ENCODE data around the gene CARD18. TPM values are rescaled to one million over a fixed set of nuclear protein-coding genes. Genes with fewer than 3 reads are reported as not detected.
A peak's percentile ranks its signal among the peaks of the same experiment; 100 is the strongest.

The CARD18 gene
- polyA plus RNA-seq, 6 donors from 2014 or later = not detected

GRCh38 chr11:105155679-105156078 is 16.1 kb upstream of the CARD18 start:
- no peak for DNase-seq
- H3K27me3 Mint-ChIP-seq = peaks cover 0 to 6% (median 0%) of the 10 kb centered on the region in 3 donors
- no peaks in the 10 kb centered on the region for H3K36me3 Mint-ChIP-seq
- no peak overlapping the region for H3K27ac Mint-ChIP-seq
- no peak for ATAC-seq (ENCODE audit: low read depth in 2 of 2)
- peaks cover 0 to 2% (median 0%) of the 10 kb centered on the region in 7 donors for H3K9me3 Mint-ChIP-seq
- no peak overlapping the region for H3K4me3 Mint-ChIP-seq
- no peaks in the 10 kb centered on the region for H3K4me1 Mint-ChIP-seq

GRCh38 chr11:105153392-105153791 is 13.8 kb upstream of the CARD18 start:
- no peak for ATAC-seq (ENCODE audit: low read depth in 2 of 2)
- Mint-ChIP-seq H3K4me1 (no peaks in the 10 kb centered on the region), H3K36me3 (no peaks in the 10 kb centered on the region), H3K27me3 (peaks cover 0 to 6% (median 3%) of the 10 kb centered on the region in 3 donors), H3K9me3 (peaks cover 0 to 2% (median 0%) of the 10 kb centered on the region in 7 donors), H3K4me3 (no peak overlapping the region), H3K27ac (no peak overlapping the region)
- no peak for DNase-seq

- no peak for DNase-seq
- peak overlapping the region in 1 of 6 donors; percentile 71 for H3K27ac Mint-ChIP-seq
- H3K4me1 Mint-ChIP-seq = no peaks in the 10 kb centered on the region
- no peak for ATAC-seq (ENCODE audit: low read depth in 2 of 2)
- peaks cover 0 to 6% (median 3%) of the 10 kb centered on the region in 3 donors for H3K27me3 Mint-ChIP-seq
- no peaks in the 10 kb centered on the region for H3K36me3 Mint-ChIP-seq
- no peak overlapping the region for H3K4me3 Mint-ChIP-seq
- peaks cover 0 to 2% (median 0%) of the 10 kb centered on the region in 7 donors for H3K9me3 Mint-ChIP-seq
Measured at GRCh38 chr11:105152560-105152959, 13.0 kb upstream of the CARD18 start.

- ATAC-seq (ENCODE audit: low read depth in 2 of 2) = no peak
- Mint-ChIP-seq H3K9me3 (peaks cover 0 to 2% (median 0%) of the 10 kb centered on the region in 7 donors), H3K27ac (no peak overlapping the region), H3K4me1 (no peaks in the 10 kb centered on the region), H3K36me3 (no peaks in the 10 kb centered on the region), H3K4me3 (no peak overlapping the region), H3K27me3 (peaks cover 0 to 6% (median 3%) of the 10 kb centered on the region in 3 donors)
- no peak for DNase-seq
Measured at GRCh38 chr11:105152021-105152512, 12.5 kb upstream of the CARD18 start.

GRCh38 chr11:105149477-105149876 is 9.9 kb upstream of the CARD18 start:
- H3K4me3 Mint-ChIP-seq = no peak overlapping the region
- DNase-seq = no peak

GRCh38 chr11:105148241-105148640 is 8.7 kb upstream of the CARD18 start:
- H3K4me1 Mint-ChIP-seq = no peaks in the 10 kb centered on the region
- no peaks in the 10 kb centered on the region for H3K36me3 Mint-ChIP-seq
- ATAC-seq (ENCODE audit: low read depth in 2 of 2) = no peak
- peaks cover 0 to 5% (median 3%) of the 10 kb centered on the region in 3 donors for H3K27me3 Mint-ChIP-seq
- no peak overlapping the region for H3K4me3 Mint-ChIP-seq
- DNase-seq = no peak
- no peaks in the 10 kb centered on the region for H3K9me3 Mint-ChIP-seq
- H3K27ac Mint-ChIP-seq = no peak overlapping the region

More at GRCh38 chr11:105149477-105149876, 9.9 kb upstream of the CARD18 start:
- H3K27ac Mint-ChIP-seq = no peak overlapping the region
- H3K27me3 Mint-ChIP-seq = peaks cover 0 to 5% (median 3%) of the 10 kb centered on the region in 3 donors
- no peaks in the 10 kb centered on the region for H3K36me3 Mint-ChIP-seq
- no peaks in the 10 kb centered on the region for H3K4me1 Mint-ChIP-seq
- ATAC-seq (ENCODE audit: low read depth in 2 of 2) = no peak
- no peaks in the 10 kb centered on the region for H3K9me3 Mint-ChIP-seq

GRCh38 chr11:105144887-105145286 is 5.3 kb upstream of the CARD18 start:
- Mint-ChIP-seq H3K27ac (no peak overlapping the region), H3K36me3 (no peaks in the 10 kb centered on the region), H3K4me1 (no peaks in the 10 kb centered on the region), H3K27me3 (peaks cover 0 to 5% (median 0%) of the 10 kb centered on the region in 3 donors), H3K9me3 (no peaks in the 10 kb centered on the region), H3K4me3 (no peak overlapping the region)
- no peak for DNase-seq
- no peak for ATAC-seq (ENCODE audit: low read depth in 2 of 2)

- ATAC-seq (ENCODE audit: low read depth in 2 of 2) (no peak), DNase-seq (no peak)
- Mint-ChIP-seq H3K4me3 (no peak overlapping the region), H3K27ac (no peak overlapping the region), H3K36me3 (no peaks in the 10 kb centered on the region), H3K27me3 (peaks cover 5 to 8% (median 5%) of the 10 kb centered on the region in 3 donors), H3K9me3 (no peaks in the 10 kb centered on the region), H3K4me1 (no peaks in the 10 kb centered on the region)
Measured at GRCh38 chr11:105142167-105142566, 2.6 kb upstream of the CARD18 start.

GRCh38 chr11:105137286-105137685 is 2.3 kb downstream of the CARD18 start:
- no peak overlapping the region for H3K27ac Mint-ChIP-seq
- no peaks in the 10 kb centered on the region for H3K4me1 Mint-ChIP-seq
- H3K9me3 Mint-ChIP-seq = peaks cover 0 to 6% (median 3%) of the 10 kb centered on the region in 7 donors
- peaks cover 0 to 4% of the 10 kb centered on the region in 2 donors for H3K36me3 Mint-ChIP-seq
- no peak overlapping the region for H3K4me3 Mint-ChIP-seq
- ATAC-seq (ENCODE audit: low read depth in 2 of 2) = no peak
- DNase-seq = no peak
- H3K27me3 Mint-ChIP-seq = peaks cover 12 to 16% (median 14%) of the 10 kb centered on the region in 3 donors

GRCh38 chr11:105135883-105136282 is 3.7 kb downstream of the CARD18 start:
- no peak for ATAC-seq (ENCODE audit: low read depth in 2 of 2)
- H3K9me3 Mint-ChIP-seq = peaks cover 2 to 13% (median 6%) of the 10 kb centered on the region in 7 donors
- no peak overlapping the region for H3K27ac Mint-ChIP-seq
- peaks cover 0 to 4% of the 10 kb centered on the region in 2 donors for H3K36me3 Mint-ChIP-seq
- peaks cover 12 to 16% (median 14%) of the 10 kb centered on the region in 3 donors for H3K27me3 Mint-ChIP-seq
- DNase-seq = no peak
- no peaks in the 10 kb centered on the region for H3K4me1 Mint-ChIP-seq
- no peak overlapping the region for H3K4me3 Mint-ChIP-seq

- Mint-ChIP-seq H3K4me1 (no peaks in the 10 kb centered on the region), H3K36me3 (peaks cover 0 to 4% of the 10 kb centered on the region in 2 donors), H3K4me3 (no peak overlapping the region), H3K9me3 (peaks cover 2 to 20% (median 7%) of the 10 kb centered on the region in 7 donors), H3K27me3 (peaks cover 7 to 14% (median 7%) of the 10 kb centered on the region in 3 donors), H3K27ac (no peak overlapping the region)
- no peak for ATAC-seq (ENCODE audit: low read depth in 2 of 2)
- DNase-seq = no peak
Measured at GRCh38 chr11:105132716-105133511, 6.7 kb downstream of the CARD18 start.

GRCh38 chr11:105130189-105130813 is 9.3 kb downstream of the CARD18 start:
- Mint-ChIP-seq H3K36me3 (no peaks in the 10 kb centered on the region), H3K4me1 (no peaks in the 10 kb centered on the region), H3K27ac (peak overlapping the region in 1 of 6 donors; percentile 10), H3K9me3 (peaks cover 0 to 14% (median 4%) of the 10 kb centered on the region in 7 donors), H3K4me3 (no peak overlapping the region), H3K27me3 (peaks cover 0 to 6% (median 3%) of the 10 kb centered on the region in 3 donors)
- DNase-seq = no peak
- ATAC-seq (ENCODE audit: low read depth in 2 of 2) = no peak

GRCh38 chr11:105124756-105125155 is 14.8 kb downstream of the CARD18 start:
- no peaks in the 10 kb centered on the region for H3K36me3 Mint-ChIP-seq
- H3K4me1 Mint-ChIP-seq = no peaks in the 10 kb centered on the region

More at GRCh38 chr11:105124756-105125155, 14.8 kb downstream of the CARD18 start:
- H3K27me3 Mint-ChIP-seq = no peaks in the 10 kb centered on the region
- DNase-seq = no peak
- H3K4me3 Mint-ChIP-seq = no peak overlapping the region
- no peaks in the 10 kb centered on the region for H3K9me3 Mint-ChIP-seq
- H3K27ac Mint-ChIP-seq = no peak overlapping the region
- no peak for ATAC-seq (ENCODE audit: low read depth in 2 of 2)

All from naive B cell (primary cell).